HG03135 (cell line): ENCODE results near the gene NT5M.
"Not testable (repeated sequence)": the region's sequence is repeated elsewhere in the genome, so short reads cannot be mapped to it uniquely, and the experiment has no call there.

Experiments used
- ATAC-seq: cut with Tn5 transposase; IDR thresholded peaks from one replicate; pipeline ENCODE4 v1.9.1; 2021; ENCODE audit warnings: mild to moderate bottlenecking, moderate library complexity; ENCODE audit not compliant: unreplicated experiment

Gene NT5M

DNA sequence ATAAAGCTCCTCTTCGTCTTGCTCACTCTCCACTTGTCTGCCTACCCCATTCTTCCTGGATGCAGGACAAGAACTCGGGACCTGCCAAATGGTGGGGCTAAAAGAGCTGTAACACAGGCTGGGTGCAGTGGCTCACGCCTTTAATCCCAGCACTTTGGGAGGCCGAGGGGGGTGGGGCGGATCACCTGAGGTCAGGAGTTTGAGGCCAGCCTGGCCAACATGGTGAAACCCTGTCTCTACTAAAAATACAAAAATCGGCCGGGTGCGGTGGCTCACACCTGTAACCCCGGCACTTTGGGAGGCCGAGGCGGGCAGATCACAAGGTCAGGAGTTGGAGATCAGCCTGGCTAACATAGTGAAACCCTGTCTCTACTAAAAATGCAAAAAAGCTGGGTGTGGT is 1.5 kb upstream of the NT5M start:
- ATAC-seq, result not testable (repeated sequence)

DNA sequence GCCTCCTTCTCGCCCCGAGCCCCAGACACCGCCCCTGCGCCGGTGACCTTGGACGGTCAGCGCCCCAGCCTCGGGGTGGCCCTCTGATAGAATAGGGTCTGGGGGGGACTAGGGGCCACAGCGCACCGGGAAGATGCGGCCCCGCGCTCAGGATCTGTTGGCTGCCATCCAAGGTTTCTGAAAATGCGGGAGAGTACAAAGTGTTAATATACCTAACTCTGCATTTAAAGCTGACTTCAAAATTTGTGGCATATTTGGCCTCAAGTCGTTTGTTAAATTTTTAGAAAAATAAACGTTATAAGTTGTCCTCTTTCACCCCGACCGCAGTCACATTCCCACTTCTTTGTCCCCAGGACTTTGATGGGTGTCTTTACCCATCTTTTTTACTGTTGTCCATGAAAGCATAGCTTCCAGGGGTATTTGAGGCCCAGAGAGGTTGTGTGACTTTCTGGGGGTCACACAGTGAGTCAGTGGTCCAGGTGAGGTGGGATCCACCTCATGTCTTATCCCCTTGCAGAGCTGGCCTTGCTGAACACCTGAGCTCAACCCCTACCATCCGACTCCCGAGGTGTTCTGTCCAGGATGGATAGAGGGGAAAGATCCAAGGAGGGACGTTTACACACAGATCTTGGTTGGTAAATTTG is 796 bp downstream of the NT5M start:
- no peak for ATAC-seq

DNA sequence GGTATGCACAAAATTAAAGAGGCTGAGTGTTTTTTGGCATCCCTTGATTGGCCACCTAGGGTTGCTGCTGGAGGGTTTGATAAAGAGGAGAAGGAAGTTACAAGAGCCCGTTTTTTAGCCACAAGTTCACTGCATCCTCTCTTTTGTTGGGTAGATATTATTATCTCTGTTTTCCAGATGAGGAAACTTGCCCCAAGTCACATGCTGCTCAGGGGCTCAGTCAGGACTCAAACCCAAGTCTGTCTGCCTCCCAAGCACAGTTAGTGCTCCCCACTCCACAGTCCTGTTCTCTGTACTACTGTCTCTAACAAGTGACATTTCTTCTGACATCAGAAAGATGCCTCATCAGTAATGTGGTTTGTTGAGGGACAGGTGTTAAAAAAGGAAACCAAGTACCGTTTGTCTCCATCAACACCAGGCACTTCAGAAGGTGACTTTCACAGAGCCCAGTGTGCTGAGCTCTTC is 1.4 kb downstream of the NT5M start:
- ATAC-seq, result no peak

DNA sequence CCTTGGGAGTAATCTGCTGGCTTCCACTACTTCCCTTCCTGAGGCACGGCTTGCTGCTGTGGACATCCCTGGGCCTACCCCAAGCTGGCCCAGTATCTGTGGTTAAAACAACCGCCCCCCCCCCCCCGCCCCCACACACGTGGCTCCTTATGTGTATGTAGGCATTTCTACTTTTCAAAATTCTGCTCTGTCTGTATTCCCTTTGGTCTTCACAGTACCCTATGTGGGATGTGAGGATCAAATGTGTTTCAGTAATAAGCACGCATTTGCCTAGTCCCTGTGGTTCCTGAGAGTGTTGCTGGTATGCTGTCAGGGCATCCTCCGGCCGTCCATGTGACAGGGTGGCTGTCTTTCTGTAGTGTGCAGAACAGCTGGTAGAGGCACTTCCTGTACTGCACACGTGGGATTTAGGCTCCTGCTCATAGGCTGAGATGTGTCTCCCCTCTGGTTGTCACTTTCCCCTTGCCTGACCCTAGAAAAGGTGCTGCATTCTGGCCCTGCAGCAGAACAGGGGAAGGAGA is 2.2 kb downstream of the NT5M start:
- peak; percentile 81 for ATAC-seq

DNA sequence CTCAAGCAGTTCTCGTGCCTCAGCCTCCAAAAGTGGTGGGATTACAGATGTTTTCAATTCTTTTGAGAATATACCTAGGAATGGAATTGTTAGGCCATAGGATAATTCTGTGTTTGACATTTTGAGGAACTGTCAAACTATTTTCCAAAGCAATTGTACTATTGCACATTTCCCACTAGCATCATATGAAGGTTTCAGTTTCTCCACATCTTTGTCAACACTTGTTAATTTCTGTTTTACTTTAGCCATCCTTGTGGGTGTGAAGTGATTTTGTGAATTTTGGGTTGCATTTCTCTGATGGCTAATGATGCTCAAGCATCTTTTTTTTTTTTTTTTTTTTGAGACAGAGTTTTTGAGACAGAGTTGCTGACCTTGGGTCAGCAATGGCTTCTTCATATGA is 6.2 kb downstream of the NT5M start:
- no peak for ATAC-seq

DNA sequence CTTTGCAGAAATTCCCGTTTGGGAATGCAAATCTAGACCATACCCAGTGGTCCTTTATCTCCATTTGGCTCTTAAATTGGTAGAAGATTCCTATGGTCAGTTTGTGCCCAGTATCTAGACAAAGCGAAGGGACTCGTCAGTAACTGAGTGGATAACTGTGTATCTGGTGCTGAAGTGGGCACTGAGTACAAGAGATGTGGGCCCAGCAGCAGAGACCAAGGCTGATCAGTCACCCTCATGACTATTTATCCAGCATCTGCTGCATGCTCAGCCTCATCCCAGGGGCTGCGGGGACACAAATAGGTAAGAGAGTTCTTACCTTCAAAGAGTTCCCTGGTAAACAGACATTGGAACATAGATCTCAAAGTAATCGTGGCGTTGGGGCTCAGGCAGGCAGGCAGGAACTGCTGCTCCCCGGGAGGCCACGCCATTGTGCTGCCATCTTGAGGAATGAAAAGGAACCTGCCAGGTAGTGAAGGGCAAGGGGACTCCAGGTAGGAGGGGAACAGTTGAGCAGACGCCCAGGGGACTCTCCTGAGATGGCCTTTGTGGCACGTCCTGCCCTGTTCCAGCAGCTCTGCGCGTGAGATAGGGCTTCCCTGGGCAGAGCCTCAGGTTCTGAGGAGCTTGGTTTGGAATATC is 10.3 kb downstream of the NT5M start:
- no peak for ATAC-seq

DNA sequence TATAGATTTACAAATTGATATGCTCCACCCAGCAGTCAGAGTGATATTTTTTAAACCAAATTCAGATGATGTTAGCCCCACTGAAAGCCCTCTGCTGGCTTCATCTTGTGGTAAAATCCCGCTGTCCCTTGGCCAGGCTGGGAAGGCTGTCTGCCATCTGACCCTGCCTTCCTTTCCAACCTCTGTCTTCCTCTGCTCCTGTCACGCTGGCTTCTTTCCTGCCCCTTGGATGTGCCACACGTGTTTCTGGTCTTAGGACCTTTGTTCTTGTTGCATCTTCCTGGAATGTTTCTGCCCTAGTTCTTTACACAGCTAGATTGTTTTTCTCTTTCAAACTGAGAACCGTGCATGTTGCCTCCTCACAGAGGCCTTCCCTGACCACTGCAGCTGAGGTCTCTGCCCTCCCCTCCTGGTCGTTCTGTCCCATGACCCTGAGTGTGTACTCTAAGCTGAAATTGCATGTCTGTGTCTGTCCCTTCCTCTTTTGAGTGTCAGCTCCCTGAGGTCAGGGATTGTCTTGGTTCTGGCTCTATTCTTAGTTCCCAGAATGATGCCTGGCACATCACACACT is 11.4 kb downstream of the NT5M start:
- ATAC-seq, result no peak

DNA sequence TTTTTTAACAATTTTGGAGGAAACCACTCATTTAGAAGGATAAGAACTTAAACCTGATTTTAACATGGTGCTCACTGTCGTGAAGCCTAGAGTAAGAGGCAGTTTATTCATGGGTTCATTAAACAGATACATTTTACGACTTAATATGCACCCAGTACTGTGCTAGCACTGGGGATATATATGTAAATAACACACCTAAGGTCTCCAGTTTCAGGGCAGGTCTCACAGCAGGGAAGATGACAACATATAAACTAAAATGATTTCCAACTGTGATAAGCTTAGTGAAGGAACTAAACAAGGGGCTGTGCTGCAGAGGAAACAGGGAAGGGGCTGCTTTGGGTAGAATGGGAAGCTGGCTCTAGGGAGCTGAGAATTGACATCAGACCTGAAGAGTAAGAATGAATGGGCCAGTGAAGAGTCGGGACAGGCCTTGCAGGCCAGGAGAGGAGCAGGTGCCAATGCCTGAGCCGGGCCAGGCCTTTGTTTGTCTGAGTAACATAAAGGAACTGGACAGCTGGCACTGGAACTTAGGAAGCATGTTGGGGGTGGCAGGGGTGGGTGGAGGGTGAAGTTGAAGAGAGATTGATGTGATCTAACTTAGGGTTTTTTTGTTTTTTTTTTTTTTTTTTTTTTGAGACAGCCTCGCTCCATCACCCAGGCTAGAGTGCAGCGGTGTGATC is 12.1 kb downstream of the NT5M start:
- no peak for ATAC-seq

DNA sequence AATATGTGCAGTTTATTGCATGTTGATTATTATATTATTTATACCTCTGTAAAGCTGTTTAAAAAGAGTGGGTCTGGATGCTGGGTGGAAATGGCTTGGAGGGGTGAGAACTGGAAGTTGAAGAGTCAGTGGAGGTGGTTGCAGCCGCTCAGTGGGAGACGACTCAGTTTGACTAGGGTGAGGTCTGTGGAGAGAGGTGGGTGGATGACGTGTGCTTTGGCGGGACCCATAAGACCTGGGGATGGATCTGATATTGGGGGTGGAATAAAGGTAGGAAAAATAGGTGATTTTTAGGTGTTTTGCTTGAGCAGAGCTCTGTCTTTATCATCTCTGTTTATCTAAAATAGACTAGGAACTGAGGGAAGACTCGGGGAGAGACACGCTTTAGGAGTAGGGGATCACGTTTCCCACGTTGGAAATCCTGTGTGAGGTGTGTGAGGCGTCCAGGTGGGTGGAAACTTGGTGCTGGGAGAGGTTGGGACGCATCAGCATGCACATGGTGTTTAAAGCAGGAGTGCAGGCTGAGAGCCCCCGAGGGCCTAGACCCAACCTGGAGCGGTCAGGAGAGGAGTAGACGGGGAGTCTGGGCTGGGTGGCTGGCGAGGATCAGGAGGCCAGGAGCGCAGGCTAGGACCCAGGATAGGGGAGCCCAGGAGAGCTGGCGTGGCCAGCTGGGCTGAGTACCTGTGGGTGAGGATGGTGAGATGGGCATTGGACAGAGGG is 17.2 kb downstream of the NT5M start:
- ATAC-seq, result no peak

DNA sequence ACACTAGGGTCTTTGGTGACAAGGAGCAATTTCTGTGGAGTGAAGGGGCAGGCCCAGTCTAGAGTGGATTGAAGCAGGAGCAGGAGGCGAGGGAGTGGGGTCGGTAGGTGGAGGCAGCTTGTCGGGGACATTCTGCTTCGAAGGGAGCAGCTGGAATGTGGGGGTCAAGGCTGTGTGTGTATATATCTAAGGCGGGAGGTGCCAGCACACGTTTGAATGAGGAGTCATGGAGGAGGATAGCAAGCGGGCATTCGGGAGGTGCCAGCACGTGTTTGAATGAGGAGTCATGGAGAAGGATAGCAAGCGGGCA is 17.7 kb downstream of the NT5M start:
- no peak for ATAC-seq

DNA sequence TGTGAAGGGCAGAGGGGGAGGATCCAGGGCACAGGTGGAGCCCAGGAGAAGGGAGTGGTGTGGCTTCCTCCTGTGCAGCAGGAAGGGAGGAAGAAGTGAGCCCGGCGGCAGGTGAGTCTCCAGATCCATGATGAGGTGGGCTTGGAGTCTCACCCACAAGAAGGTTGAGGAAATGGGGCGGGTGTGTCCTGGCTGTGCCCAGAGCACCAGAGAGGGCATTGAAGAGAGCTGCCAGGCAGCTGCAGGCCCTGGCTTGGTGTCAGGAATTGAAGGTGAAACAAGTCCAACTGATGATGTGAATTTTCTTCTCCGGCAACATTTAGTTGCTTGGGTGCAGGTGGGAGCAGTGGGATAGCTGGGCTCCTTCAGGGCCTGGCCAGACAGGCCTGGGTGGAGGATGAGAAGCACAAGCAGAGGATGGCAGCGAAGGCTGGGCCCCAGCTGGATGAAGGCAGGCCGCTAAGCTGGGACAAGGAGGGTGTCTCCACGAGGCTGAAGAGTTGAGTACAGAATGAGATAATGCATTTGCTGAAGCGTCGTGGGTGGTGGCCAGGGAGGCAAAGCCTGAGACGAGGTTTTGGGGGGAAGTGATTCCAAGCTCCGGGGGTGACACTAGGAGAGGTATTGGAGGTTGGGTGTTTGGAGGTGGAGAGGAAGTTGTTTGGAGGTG is 18.3 kb downstream of the NT5M start:
- ATAC-seq, result no peak

DNA sequence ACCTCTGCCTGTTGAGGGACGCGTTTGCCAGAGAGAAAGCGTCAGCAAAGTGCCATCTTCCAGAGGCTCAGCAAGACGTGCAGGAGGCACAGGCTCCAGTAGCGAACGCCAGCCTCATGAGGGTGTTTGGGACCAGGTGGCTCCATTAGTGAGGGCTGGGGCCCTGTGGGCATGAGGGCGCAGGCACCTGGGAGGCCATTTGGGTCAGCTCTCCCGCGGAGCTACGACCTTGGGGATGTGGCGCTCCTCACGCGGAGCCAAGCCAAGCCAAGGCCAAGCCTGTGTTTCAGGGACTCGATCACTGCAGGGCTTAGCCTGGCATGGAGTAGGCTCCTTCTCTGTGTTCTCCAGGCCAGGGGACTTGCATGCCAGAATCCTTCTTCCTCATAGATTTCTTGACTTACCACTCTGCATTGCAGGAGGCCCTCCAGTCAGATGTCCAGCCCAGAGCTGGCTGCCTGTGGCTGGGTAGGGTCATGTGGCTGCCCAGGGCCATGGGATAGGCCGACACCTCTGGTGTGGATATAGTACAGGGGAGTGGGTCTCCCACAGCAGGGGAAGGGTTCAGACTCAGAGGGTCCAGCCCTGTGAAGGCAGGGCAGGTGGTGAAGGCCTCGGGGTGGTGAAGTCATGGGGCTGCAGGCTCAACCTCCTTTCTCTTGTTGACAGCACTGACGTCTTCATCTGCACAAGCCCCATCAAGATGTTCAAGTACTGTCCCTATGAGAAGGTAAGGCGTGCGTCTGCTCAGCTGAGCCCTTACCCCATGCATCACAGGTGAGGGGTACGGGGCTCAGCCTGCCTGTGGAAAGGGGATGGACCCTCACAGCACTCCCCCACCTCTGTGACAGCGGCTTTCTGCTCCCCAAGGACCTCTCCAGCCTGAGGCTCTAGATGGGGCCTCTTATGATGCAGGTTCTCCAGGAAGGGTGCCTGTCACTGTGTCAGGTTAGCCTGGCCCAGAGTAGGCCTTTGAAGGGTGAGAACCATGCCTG is 19.6 kb downstream of the NT5M start:
- no peak for ATAC-seq

DNA sequence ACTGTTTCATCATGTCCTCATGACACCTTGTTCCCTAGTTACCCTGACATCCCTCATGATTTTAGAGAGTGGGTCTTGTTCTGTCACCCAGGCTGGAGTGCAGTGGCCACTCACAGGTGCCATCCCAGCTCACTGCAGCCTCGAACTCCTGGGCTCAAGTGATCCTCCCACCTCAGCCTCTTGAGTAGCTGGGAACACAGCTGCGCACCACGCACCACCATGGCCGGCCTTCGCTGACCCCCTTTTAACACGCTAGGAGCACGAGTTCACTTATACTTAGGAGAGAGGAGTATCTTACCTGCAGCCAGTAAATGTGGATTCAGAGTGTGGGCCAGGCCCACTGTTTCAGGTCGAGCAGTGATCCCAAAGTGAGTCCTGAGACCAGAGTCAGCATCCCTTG is 21.4 kb downstream of the NT5M start:
- ATAC-seq, result no peak

DNA sequence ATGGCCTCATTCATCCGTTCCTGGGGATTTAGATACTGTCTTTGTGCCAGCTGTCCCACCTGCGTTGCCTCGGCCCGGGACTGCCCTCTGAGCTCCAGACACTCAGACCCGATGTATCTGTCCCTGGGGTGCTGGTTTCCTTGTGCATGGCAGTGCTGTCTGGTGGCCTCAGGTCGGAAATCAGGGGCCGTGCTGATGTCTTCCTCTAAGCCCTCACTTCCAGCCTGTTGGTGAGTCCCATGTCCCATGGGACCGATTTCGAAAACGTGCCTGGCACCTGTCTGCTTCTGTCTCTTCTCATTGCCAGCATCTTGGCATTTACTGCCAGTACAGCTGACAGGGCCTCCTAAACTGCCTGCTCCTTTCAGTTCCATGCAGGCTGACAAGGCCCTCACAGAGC is 22.1 kb downstream of the NT5M start:
- ATAC-seq, result no peak

DNA sequence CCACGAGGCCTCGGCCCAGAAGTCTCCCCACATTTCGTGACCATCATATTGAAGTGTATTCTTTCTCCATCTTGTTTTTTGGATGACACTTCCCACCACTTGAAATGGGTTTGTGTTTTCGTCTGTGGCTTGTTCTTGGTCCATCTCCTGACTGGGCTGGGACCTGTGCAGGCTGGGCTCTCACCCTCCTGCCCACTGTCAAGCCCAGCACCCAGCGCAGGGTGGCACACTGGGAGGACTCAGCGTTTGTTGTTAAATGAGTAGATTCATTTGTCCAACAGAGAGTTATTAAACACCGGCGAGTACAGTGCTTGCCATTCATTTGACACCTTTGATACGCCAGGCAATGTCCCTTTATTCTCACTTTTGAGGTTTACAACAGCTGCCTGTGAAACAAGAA is 22.6 kb downstream of the NT5M start:
- ATAC-seq, result no peak

DNA sequence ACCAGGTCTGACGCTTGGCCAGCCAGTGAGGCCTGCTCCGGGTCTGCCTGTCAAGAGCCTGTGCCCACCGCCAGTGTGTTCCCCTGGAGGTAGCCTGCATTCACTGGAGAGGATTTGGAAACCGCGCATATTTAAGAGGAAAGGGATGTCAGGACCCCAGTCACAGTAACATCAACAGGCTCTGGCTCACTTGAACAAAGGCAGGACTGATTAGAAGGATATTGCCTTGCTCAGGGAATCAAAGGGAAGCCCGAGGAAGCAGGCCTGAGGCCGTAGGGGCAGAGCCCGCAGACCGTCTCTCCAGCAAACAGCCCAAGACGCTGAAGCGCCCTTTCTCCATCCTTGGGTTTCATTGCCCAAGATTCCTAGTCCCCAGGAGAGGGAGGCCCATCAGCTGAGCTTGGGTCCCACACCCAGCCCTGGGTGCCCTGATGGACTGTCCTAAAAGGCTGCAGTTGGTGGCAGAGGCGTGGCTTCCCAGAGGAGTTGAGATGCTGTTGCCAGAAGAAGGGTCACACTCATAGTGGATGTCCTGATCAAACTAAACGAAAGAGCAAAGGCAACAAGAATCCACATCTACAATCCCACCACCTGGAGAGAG is 23.2 kb downstream of the NT5M start:
- ATAC-seq, result no peak

DNA sequence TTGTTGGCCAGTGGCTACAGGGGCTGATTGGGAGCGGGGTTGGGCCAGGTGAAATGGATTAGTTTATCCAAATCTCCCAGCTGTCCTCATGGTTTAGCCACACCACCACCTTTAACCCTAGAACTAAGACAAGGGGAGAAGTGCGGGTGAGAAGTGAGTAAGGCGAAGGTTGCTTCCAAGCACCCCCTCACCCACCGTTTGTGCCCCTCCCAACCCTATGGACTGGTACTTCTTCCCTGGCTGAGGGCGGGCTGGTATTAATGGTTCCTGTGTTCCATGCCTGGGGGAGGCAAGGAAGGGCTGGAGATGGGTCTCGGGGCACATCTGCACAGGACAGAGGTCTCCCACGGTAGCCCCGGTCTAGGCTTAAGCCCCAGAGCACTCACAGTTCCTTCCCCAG is 25.1 kb downstream of the NT5M start:
- no peak for ATAC-seq

DNA sequence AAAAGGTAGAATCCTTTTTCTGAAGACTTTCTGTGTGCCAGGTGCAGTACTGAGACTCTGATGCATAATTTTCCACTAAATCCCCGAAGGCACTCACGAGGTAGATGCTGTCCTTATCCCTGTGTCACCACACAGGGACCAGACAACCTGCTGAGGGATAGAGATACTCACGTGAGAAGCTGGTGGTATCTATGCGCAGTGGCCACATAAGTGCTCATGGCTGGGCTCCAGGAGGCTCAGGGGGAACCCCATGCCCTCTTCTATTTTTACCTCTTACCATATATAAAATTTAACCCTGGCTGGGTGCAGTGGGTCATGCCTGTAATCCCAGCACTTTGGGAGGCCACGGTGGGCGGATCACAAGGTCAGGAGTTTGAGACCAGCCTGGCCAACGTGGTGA is 38.3 kb downstream of the NT5M start:
- ATAC-seq, result no peak
